Measurements from ENCODE around the gene TMEM95. TPM values are rescaled to one million over a fixed set of nuclear protein-coding genes. Genes with fewer than 3 reads are reported as not detected.

TMEM95 gene
- total RNA-seq, 2 experiments from 2014 or later = not detected

DNA sequence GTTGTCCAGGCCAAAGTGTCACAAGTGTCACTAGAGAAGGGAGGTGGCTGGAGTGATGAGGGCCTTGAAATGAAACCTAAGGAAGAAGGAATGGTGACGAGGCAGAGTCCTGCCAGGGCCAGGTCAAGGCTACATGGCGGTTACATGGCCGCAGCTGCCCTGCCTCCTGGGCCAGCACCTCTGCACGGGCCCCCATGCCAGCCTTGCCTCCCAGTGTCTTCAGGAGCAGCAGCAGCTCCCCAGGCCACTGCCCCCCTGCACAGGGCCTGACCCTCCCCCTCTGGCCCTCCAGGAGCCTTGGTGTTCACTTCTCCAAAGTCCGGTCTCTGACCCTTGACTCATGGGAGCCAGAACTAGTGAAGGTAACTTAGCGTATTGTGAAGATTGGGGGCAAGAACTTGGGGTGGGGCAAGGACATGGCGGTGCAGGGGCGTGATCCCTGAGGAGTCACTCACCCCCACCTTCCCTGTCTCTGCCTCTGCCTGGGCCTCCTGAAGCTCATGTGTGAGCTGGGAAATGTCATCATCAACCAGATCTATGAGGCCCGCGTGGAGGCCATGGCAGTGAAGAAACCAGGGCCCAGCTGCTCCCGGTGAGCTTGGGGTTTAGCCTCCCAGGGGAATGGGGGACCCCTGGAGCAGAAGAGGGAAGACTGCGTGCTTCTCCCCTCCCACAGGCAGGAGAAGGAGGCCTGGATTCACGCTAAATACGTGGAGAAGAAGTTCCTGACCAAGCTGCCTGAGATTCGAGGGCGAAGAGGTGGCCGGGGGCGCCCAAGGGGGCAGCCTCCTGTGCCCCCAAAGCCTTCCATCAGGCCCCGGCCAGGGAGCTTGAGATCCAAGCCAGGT is 7.1 kb upstream of the TMEM95 start:
- no peaks in the 10 kb centered on the region for H3K27me3 Mint-ChIP-seq (ENCODE audit: low read depth)
- ChIA-PET CTCF (interaction anchor here (1.1 to 4.6 kb wide), 4 partner anchors 11 to 212 kb away, joined by 3 to 35 read pairs (median 4); partner anchors contain the start of gene ACAP1), POLR2A (interaction anchor here (0.7 to 5.0 kb wide), 5 partner anchors 11 to 134 kb away, joined by 3 to 54 read pairs (median 6); partner anchors contain the start of genes ACAP1 and NEURL4)
- no peak for DNase-seq
- no peaks in the 10 kb centered on the region for H3K9me3 Mint-ChIP-seq (ENCODE audit: insufficient read depth)
- H3K36me3 Mint-ChIP-seq (ENCODE audit: low read depth) = peaks cover 75% of the 10 kb centered on the region
- no peak overlapping the region for H3K4me3 Mint-ChIP-seq
- H3K27ac Mint-ChIP-seq = peak overlapping the region; percentile 55
- ATAC-seq = no peak
- H3K4me1 Mint-ChIP-seq (ENCODE audit: low read depth) = peaks cover 57% of the 10 kb centered on the region

DNA sequence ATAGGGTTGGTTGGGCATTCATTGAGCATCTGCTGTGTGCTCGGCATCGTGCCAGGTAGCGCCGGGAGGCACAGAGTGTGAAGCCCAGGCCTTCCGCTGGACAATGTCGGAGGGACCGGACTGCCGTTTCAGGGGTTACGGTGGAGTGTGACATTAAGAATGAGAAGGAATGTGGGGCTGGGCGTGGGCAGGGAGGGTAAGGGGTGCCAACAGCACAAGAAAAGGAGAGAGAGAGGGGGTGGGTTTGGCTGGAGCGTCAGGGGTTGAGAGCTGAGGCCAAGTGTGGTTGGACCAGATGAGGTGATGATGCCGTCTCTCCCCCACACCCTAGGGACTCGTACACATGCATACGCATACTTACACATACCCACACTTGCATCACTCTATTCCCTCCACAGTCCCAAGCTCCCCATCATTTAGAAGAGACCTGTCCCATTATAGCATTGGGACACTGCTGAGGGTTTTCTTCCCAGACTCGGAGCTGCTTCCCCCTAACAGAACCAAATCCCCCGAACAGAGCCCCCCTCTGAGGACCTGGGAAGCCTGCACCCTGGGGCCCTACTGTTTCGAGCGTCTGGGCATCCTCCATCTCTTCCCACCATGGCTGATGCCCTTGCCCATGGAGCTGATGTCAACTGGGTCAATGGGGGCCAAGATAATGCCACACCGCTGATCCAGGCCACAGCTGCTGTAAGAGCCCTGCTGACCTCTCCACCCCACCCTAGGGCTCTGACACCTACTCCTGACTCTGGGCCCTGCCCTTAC is 6.3 kb upstream of the TMEM95 start:
- H3K4me3 Mint-ChIP-seq = no peak overlapping the region
- no peaks in the 10 kb centered on the region for H3K9me3 Mint-ChIP-seq (ENCODE audit: insufficient read depth)
- ATAC-seq = no peak
- no peak for DNase-seq
- ChIA-PET CTCF (interaction anchor here (1.1 to 4.6 kb wide), 4 partner anchors 11 to 211 kb away, joined by 3 to 35 read pairs (median 4); partner anchors contain the start of gene ACAP1), POLR2A (interaction anchor here (0.7 to 5.0 kb wide), 5 partner anchors 12 to 135 kb away, joined by 3 to 54 read pairs (median 6); partner anchors contain the start of genes ACAP1 and NEURL4)
- peak overlapping the region; percentile 66 for H3K27ac Mint-ChIP-seq
- peaks cover 74% of the 10 kb centered on the region for H3K36me3 Mint-ChIP-seq (ENCODE audit: low read depth)
- H3K4me1 Mint-ChIP-seq (ENCODE audit: low read depth) = peaks cover 60% of the 10 kb centered on the region
- H3K27me3 Mint-ChIP-seq (ENCODE audit: low read depth) = no peaks in the 10 kb centered on the region

DNA sequence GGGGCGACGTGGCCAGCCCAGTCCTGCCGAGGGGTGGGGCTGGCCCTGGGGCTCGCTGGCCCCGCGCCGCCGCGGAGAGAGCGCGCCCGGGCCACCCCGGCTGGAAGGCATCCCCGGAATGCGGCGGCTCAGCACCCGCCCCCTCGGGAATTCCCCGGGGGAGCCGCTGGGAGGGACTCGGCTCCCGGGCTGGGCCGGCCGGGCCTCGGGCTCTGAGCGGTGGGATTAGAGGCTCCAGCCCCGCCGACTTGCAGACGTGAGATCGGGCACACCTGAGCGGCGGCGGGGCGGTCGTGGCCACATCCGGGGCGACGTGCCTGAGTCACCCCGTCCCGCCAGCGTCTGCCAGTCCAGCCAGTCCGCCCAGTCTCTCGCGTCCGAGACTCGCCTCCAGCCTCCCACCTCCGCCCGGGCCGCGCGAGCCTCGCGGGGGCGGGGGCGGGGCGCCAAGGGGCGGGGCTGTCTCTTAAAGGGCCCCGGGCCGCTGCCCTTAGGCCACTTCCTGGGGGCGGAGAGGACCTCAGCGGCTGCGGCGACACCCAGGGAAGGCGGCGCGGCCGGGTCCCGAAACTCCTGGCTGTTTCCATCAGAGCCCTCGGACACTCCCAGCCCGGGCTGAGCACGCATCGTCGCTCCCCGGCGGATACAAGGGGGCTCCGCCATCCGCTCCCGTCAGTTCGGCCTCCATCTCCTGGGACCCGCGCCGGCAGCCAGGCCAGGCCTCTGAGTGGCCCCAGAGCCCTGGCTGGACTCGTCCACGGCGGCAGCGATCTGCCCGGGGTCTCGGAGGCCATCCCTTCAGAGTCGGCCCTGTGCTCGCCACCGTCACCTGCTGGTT is 3.1 kb upstream of the TMEM95 start, which contains the start of gene KCTD11:
Gene KCTD11, plus strand, starts transcription at position 498 of the 838 bp plus-strand sequence.
- peak; percentile 63 for ATAC-seq
- no peaks in the 10 kb centered on the region for H3K9me3 Mint-ChIP-seq (ENCODE audit: insufficient read depth)
- ChIA-PET POLR2A (interaction anchor here (2.2 to 5.0 kb wide), 3 partner anchors 15 to 22 kb away, joined by 9 to 54 read pairs (median 15); partner anchors contain the start of genes ACAP1 and NEURL4), CTCF (interaction anchor here (0.6 to 4.9 kb wide), 8 partner anchors 15 to 335 kb away, joined by 3 to 41 read pairs (median 8); partner anchors contain the start of genes ACAP1, NEURL4, TMEM102 and TP53)
- H3K4me3 Mint-ChIP-seq = peak within 1 kb of the TSS; percentile 76
- H3K27me3 Mint-ChIP-seq (ENCODE audit: low read depth) = no peaks in the 10 kb centered on the region
- peak within 1 kb of the TSS; percentile 81 for H3K27ac Mint-ChIP-seq
- H3K36me3 Mint-ChIP-seq (ENCODE audit: low read depth) = peaks cover 52% of the 10 kb centered on the region
- H3K4me1 Mint-ChIP-seq (ENCODE audit: low read depth) = peaks cover 80% of the 10 kb centered on the region
- DNase-seq = peak; percentile 87

DNA sequence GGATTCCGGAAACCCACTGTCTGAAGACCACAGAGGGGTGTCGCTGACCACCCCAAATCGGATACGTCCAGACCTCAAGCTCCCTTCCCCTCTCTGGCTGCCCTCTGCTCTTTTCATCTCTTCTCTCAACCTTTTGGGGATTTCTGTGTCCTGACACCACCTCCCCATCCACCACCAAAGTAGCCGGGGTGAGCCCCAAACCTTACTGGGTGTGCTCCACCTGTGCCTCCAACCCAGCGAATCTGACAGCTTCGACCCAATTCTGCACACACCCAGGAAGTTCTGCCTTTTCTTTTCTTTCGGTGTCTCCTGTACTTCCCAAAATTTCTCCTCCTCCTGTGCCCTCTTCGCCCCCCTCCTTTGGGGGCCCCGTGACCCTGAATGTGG is 2.5 kb upstream of the TMEM95 start:
- CTCF ChIA-PET = interaction anchor here (1.6 to 4.9 kb wide), 3 partner anchors 16 to 208 kb away, joined by 4 to 41 read pairs (median 4); partner anchors contain the start of genes ACAP1 and NEURL4
- Mint-ChIP-seq H3K9me3 (ENCODE audit: insufficient read depth) (no peaks in the 10 kb centered on the region), H3K27ac (peak overlapping the region; percentile 79), H3K4me1 (ENCODE audit: low read depth) (peaks cover 77% of the 10 kb centered on the region), H3K4me3 (peak overlapping the region; percentile 76), H3K36me3 (ENCODE audit: low read depth) (peaks cover 48% of the 10 kb centered on the region), H3K27me3 (ENCODE audit: low read depth) (no peaks in the 10 kb centered on the region)
- POLR2A ChIA-PET = interaction anchor here (2.2 kb wide), 1 partner anchor 16 kb away, joined by 9 read pairs; the partner anchor contains the start of gene ACAP1
- ATAC-seq = no peak
- DNase-seq = peak; percentile 41

DNA sequence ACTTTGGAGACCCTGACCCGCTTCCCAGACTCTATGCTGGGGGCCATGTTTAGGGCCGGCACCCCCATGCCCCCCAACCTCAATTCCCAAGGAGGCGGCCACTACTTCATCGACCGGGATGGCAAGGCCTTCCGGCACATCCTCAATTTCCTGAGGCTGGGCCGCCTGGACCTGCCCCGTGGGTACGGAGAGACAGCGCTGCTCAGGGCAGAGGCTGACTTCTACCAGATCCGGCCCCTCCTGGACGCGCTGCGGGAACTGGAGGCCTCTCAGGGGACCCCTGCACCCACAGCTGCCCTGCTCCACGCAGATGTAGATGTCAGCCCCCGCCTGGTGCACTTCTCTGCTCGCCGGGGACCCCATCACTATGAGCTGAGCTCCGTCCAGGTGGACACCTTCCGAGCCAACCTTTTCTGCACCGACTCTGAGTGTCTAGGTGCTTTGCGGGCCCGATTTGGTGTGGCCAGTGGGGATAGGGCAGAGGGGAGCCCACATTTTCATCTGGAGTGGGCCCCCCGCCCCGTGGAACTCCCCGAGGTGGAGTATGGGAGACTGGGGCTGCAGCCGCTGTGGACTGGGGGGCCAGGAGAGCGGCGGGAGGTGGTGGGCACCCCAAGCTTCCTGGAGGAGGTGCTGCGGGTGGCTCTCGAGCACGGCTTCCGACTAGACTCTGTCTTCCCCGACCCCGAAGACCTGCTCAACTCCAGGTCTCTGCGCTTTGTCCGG is 1.9 kb upstream of the TMEM95 start:
- peak overlapping the region; percentile 79 for H3K27ac Mint-ChIP-seq
- ATAC-seq (no peak), DNase-seq (no peak)
- H3K27me3 Mint-ChIP-seq (ENCODE audit: low read depth) = no peaks in the 10 kb centered on the region
- no peaks in the 10 kb centered on the region for H3K9me3 Mint-ChIP-seq (ENCODE audit: insufficient read depth)
- ChIA-PET CTCF (interaction anchor here (0.5 to 5.7 kb wide), 10 partner anchors 17 to 334 kb away, joined by 3 to 83 read pairs (median 6); partner anchors contain the start of genes ACAP1, FGF11, NEURL4 and SENP3), POLR2A (interaction anchor here (0.7 to 2.2 kb wide), 3 partner anchors 9 to 130 kb away, joined by 3 to 9 read pairs (median 5); partner anchors contain the start of gene ACAP1)
- peak overlapping the region; percentile 76 for H3K4me3 Mint-ChIP-seq
- peaks cover 44% of the 10 kb centered on the region for H3K36me3 Mint-ChIP-seq (ENCODE audit: low read depth)
- H3K4me1 Mint-ChIP-seq (ENCODE audit: low read depth) = peaks cover 73% of the 10 kb centered on the region

DNA sequence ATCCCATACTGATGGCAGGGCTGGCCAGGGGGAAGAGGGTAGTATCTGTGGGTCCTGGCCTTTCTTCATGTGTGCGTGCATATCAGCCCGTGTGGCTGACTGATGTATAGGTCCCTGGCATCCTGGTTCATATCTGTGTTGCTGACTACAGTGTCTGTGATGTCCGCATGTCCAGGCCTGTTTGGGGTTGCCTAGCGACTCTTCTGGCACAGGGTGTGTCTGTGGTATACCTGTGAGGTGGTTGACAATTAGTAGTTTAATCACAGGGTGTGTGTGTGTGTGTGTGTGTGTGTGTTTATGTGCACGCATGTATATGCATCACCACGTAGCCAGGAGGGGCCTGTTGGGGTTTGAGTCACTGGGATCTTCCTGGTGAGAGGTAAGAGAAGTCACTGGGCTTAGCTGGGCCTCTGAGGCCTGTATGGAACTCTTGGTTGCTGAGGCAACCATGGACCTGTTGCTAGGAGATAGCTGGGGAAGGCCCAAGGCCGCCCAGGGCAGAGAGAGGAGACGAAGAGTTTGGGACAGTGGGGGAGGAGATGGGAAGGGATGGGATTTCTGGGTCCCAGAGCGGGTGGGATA is 603 bp upstream of the TMEM95 start:
- peak overlapping the region; percentile 56 for H3K27ac Mint-ChIP-seq
- peaks cover 1% of the 10 kb centered on the region for H3K27me3 Mint-ChIP-seq (ENCODE audit: low read depth)
- ChIA-PET CTCF (interaction anchor here (1.1 to 5.7 kb wide), 11 partner anchors 10 to 333 kb away, joined by 3 to 83 read pairs (median 13); partner anchors contain the start of genes ACAP1, FGF11, NEURL4 and SENP3), POLR2A (interaction anchor here (1.0 to 2.2 kb wide), 5 partner anchors 10 to 136 kb away, joined by 3 to 9 read pairs (median 3); partner anchors contain the start of gene ACAP1)
- ATAC-seq (peak; percentile 10), DNase-seq (peak; percentile 41)
- H3K4me1 Mint-ChIP-seq (ENCODE audit: low read depth) = peaks cover 60% of the 10 kb centered on the region
- peaks cover 33% of the 10 kb centered on the region for H3K36me3 Mint-ChIP-seq (ENCODE audit: low read depth)
- H3K4me3 Mint-ChIP-seq = no peak overlapping the region
- H3K9me3 Mint-ChIP-seq (ENCODE audit: insufficient read depth) = no peaks in the 10 kb centered on the region

DNA sequence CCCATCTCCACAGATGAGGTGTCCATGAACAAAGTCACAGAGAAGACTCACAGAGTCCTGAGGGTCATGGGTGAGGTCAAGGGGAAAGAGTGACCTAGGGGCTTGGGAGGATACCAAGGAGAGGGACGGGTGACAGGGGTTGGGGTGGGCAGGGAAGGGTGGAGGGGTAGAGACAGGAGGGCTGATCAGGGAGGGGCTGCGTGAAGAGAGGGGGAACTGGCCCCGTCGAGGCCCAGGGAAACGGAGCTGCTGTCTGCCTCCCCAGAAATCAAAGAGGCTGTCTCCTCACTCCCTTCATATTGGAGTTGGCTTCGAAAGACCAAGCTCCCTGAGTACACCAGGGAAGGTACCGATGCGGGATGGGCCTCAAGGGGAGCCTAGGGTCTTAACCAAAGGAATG is 617 bp downstream of the TMEM95 start:
- Mint-ChIP-seq H3K27me3 (ENCODE audit: low read depth) (peaks cover 4% of the 10 kb centered on the region), H3K9me3 (ENCODE audit: insufficient read depth) (no peaks in the 10 kb centered on the region), H3K4me1 (ENCODE audit: low read depth) (peaks cover 50% of the 10 kb centered on the region), H3K36me3 (ENCODE audit: low read depth) (peaks cover 24% of the 10 kb centered on the region), H3K27ac (peak overlapping the region; percentile 28), H3K4me3 (no peak overlapping the region)
- CTCF ChIA-PET = interaction anchor here (0.6 to 5.7 kb wide), 41 partner anchors 9 to 333 kb away, joined by 3 to 83 read pairs (median 5); partner anchors contain the start of genes ACAP1, CHRNB1, FGF11 and FXR2
- POLR2A ChIA-PET = interaction anchor here (0.9 to 1.9 kb wide), 7 partner anchors 19 to 332 kb away, joined by 3 to 8 read pairs (median 4); partner anchors contain the start of genes ACAP1, POLR2A and TP53
- DNase-seq (no peak), ATAC-seq (no peak)

DNA sequence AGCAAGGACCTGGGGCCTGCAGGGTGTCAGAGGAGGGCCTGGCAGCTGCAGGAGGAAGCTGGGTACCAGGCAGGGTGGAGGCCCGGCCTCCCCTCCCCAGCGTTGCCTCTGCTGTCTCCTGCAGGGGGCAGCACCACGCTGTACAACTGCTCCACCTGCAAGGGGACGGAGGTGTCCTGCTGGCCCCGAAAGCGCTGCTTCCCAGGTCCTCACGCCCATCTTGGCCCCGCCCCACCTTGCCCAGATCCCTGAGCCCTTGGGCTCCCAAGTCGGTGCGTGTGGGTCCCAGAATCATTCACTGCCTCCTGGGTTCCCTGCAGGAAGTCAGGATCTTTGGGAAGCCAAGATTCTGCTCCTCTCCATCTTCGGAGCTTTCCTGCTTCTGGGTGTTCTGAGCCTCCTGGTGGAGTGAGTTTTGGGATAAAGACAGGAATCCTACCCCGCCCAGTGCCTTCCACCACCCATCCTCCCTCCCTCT is 1.2 kb downstream of the TMEM95 start:
- POLR2A ChIA-PET = interaction anchor here (0.5 to 1.9 kb wide), 9 partner anchors 19 to 331 kb away, joined by 3 to 8 read pairs (median 3); partner anchors contain the start of genes ACAP1, CHRNB1, POLR2A and TMEM102
- Mint-ChIP-seq H3K27ac (peak overlapping the region; percentile 28), H3K27me3 (ENCODE audit: low read depth) (peaks cover 4% of the 10 kb centered on the region), H3K9me3 (ENCODE audit: insufficient read depth) (no peaks in the 10 kb centered on the region), H3K4me1 (ENCODE audit: low read depth) (peaks cover 45% of the 10 kb centered on the region), H3K4me3 (no peak overlapping the region), H3K36me3 (ENCODE audit: low read depth) (peaks cover 20% of the 10 kb centered on the region)
- DNase-seq (peak; percentile 92), ATAC-seq (peak; percentile 73)
- CTCF ChIA-PET = interaction anchor here (0.6 to 5.7 kb wide), 39 partner anchors 9 to 333 kb away, joined by 3 to 83 read pairs (median 5); partner anchors contain the start of genes ACAP1, CHRNB1, FGF11 and FXR2

DNA sequence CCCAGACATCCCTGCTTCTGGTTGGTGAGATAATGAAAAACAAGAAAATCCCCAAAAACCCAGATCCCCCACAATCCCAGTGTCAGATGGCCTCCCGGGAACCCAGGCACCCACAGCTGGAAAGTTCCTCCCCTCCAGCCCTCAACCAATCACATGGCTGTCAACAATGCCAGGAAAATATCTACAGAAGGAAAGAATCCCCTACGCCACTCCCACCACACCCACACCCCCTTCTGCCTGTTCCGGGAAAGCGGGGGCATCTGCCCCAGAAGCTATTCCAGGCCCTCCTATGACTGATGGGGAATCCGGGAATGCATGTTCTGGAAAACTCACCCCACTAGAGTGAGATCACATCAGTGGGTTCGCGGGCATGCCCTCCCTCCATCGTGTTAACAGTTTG is 1.8 kb downstream of the TMEM95 start:
- peaks cover 4% of the 10 kb centered on the region for H3K27me3 Mint-ChIP-seq (ENCODE audit: low read depth)
- ChIA-PET POLR2A (interaction anchor here (0.8 to 1.9 kb wide), 6 partner anchors 20 to 330 kb away, joined by 3 to 8 read pairs (median 4); partner anchors contain the start of genes ACAP1, CHRNB1, POLR2A and TMEM102), CTCF (interaction anchor here (0.6 to 5.7 kb wide), 15 partner anchors 12 to 330 kb away, joined by 3 to 83 read pairs (median 10); partner anchors contain the start of genes ACAP1, SENP3, TMEM102 and TMEM256)
- ATAC-seq = no peak
- peaks cover 42% of the 10 kb centered on the region for H3K4me1 Mint-ChIP-seq (ENCODE audit: low read depth)
- DNase-seq = no peak
- H3K27ac Mint-ChIP-seq = no peak overlapping the region
- H3K9me3 Mint-ChIP-seq (ENCODE audit: insufficient read depth) = no peaks in the 10 kb centered on the region
- H3K4me3 Mint-ChIP-seq = no peak overlapping the region
- H3K36me3 Mint-ChIP-seq (ENCODE audit: low read depth) = peaks cover 17% of the 10 kb centered on the region

Measured in activated CD8-positive, alpha-beta T cell treated with anti-CD3 and anti-CD28 coated beads, Interleukin-2, amount 10 ng/mL, durations not matched to agents 7 days and 5 days (primary cell).